ENCODE measurements around the gene TP53TG5. TPM values are rescaled to one million over a fixed set of nuclear protein-coding genes. Genes with fewer than 3 reads are reported as not detected.
A peak's percentile ranks its signal among the peaks of the same experiment; 100 is the strongest.

The TP53TG5 gene
- total RNA-seq, 6 experiments from 2014 or later, result not detected

DNA sequence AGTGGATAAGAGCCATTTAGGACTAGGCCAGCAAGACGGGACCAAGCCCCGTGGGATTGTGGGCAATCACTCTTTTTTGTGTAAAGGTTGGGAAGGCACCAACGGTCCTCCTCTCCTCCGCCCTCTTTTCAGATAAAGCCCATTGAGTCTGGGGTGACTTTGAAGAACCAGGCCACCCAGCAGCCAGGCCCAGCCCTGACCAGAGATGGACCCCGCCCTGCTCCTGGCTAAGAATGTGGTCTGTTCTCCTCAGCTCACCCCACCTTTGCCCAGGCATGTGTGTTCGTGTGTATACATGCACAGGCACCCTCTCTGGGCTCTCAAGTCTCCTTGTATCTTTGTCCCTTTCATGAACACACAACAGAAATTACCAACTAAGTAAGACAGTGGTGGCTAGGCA lies 39.0 kb downstream of the TP53TG5 start:
- Histone ChIP-seq H3K4me3 (no peak overlapping the region), H3K4me1 (peaks cover 0 to 70% (median 32%) of the 10 kb centered on the region in 4 donors), H3K27me3 (no peaks in the 10 kb centered on the region), H3K36me3 (peaks cover 0 to 28% (median 13%) of the 10 kb centered on the region in 4 donors), H3K27ac (peak overlapping the region; percentile 91 to 99 (median 97)), H3K9me3 (no peaks in the 10 kb centered on the region)
- TF ChIP-seq, protein P1, sequence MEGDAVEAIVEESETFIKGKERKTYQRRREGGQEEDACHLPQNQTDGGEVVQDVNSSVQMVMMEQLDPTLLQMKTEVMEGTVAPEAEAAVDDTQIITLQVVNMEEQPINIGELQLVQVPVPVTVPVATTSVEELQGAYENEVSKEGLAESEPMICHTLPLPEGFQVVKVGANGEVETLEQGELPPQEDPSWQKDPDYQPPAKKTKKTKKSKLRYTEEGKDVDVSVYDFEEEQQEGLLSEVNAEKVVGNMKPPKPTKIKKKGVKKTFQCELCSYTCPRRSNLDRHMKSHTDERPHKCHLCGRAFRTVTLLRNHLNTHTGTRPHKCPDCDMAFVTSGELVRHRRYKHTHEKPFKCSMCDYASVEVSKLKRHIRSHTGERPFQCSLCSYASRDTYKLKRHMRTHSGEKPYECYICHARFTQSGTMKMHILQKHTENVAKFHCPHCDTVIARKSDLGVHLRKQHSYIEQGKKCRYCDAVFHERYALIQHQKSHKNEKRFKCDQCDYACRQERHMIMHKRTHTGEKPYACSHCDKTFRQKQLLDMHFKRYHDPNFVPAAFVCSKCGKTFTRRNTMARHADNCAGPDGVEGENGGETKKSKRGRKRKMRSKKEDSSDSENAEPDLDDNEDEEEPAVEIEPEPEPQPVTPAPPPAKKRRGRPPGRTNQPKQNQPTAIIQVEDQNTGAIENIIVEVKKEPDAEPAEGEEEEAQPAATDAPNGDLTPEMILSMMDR (IDR thresholded peaks at IDR 0.05), result no peak
- TF ChIP-seq POLR2A (IDR thresholded peaks at IDR 0.05), result no peak
- 40% methylated on average over 5 of the region's 6 CpGs for WGBS (ENCODE audit: insufficient coverage, low coverage, low lambda C conversion rate, missing lambda C conversion rate)
- intact Hi-C loops (cut with DNase I), result no loop called here
- DNase-seq, result no peak
- ATAC-seq, result no peak

DNA sequence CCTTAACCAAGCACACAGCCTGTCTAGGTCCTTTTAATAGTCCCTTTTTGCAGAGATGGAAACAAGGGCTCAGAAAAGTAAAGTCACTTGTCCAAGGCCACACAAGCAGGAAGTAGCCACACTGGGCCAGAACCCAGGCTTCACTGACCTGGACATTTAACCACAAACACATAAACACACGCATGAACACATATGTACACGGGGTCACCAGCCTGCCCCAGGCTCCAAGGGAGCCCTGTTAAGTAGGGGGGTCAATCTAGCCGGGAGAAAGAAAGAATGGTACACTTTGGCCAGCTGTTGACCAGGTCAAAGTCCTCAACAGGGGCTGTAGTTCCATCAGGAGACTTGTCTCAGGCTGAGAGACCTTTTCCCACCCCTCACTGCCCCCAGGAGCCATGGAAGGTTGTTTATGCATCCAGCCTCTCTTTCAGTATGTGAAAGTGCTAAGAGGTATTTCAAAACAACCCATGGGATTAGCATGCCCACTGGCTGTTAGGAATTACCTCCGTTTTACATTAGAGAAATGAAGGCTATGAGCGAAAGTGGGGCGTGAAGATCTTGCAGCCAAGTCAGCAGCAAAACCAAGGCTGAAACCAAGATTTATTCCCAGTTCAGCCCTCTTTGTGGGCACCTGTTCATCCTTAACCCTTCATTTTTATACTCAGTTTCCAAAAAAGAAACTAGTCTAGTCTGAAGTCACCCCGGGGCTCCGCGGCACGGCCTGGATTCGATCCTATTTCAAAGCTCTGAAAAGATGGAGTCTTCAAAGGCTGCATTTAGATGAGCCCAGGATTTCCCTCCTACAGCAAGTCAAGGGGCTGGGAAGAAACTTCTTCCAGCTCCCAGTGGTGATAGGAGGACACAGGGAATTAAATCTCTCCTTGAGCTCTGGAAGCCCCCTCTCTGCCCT lies 39.7 kb downstream of the TP53TG5 start:
- DNase-seq, result no peak
- Histone ChIP-seq H3K4me1 (peaks cover 0 to 63% (median 32%) of the 10 kb centered on the region in 4 donors), H3K36me3 (peaks cover 0 to 35% (median 16%) of the 10 kb centered on the region in 4 donors), H3K9me3 (no peaks in the 10 kb centered on the region), H3K4me3 (peak overlapping the region in 2 of 3 donors; percentile 5 to 35), H3K27me3 (no peaks in the 10 kb centered on the region), H3K27ac (peak overlapping the region; percentile 91 to 99 (median 97))
- ATAC-seq, result peak in 1 of 4 donors; percentile 1
- no peak for TF ChIP-seq POLR2A (IDR thresholded peaks at IDR 0.05)
- TF ChIP-seq, protein P1 (IDR thresholded peaks at IDR 0.05), result no peak
- WGBS (ENCODE audit: insufficient coverage, low coverage, low lambda C conversion rate, missing lambda C conversion rate), result 50% methylated on average over 11 of the region's 11 CpGs
- intact Hi-C loops (cut with DNase I), result no loop called here

DNA sequence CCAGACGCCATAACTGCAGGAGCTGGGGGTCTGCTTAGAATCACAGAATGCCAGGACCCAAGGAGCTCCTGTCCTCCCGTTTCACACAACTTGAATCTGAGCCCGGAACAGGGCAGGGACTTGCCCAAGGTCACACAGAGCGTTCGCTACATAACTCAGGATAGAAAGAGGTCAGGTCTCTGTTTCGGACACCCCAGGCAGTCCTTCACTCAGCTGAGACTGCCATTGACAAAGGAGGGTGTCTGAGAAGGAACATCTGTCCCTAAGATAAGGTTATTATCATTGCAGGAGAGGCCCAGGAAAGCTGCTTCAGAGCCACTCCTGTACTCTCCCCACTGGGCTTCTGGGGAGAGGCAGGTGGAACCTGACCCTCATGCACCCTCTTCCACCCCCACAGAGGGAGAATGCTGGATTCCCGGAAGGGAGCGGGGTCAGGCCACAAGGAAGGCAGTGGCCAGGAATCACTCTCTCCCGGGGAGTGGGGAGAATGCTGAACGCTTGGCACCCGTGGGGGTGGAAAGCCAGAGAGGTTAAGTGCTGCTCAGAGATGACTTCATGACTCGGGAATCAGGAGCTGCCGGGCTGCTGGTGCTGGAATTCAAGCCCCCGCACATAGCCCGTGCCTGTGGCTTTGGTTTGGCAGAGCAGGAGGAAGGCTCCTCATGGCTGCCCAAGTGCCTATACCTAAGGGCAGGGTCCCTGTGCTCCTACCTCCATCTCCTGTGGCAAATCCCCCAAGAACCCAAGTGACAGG lies 40.6 kb downstream of the TP53TG5 start:
- Histone ChIP-seq H3K4me1 (peaks cover 0 to 63% (median 32%) of the 10 kb centered on the region in 4 donors), H3K4me3 (peak overlapping the region in 2 of 3 donors; percentile 5 to 35), H3K36me3 (peaks cover 0 to 43% (median 22%) of the 10 kb centered on the region in 4 donors), H3K9me3 (no peaks in the 10 kb centered on the region), H3K27ac (peak overlapping the region; percentile 91 to 99 (median 97)), H3K27me3 (no peaks in the 10 kb centered on the region)
- TF ChIP-seq, protein P1 (IDR thresholded peaks at IDR 0.05), result no peak
- peak; percentile 37 for TF ChIP-seq POLR2A (IDR thresholded peaks at IDR 0.05)
- ATAC-seq (peak; percentile 9 to 45 (median 12)), DNase-seq (peak; percentile 60 to 76 (median 65))
- intact Hi-C loops (cut with DNase I), result no loop called here
- WGBS (ENCODE audit: insufficient coverage, low coverage, low lambda C conversion rate, missing lambda C conversion rate), result 11% methylated on average over 9 of the region's 15 CpGs

DNA sequence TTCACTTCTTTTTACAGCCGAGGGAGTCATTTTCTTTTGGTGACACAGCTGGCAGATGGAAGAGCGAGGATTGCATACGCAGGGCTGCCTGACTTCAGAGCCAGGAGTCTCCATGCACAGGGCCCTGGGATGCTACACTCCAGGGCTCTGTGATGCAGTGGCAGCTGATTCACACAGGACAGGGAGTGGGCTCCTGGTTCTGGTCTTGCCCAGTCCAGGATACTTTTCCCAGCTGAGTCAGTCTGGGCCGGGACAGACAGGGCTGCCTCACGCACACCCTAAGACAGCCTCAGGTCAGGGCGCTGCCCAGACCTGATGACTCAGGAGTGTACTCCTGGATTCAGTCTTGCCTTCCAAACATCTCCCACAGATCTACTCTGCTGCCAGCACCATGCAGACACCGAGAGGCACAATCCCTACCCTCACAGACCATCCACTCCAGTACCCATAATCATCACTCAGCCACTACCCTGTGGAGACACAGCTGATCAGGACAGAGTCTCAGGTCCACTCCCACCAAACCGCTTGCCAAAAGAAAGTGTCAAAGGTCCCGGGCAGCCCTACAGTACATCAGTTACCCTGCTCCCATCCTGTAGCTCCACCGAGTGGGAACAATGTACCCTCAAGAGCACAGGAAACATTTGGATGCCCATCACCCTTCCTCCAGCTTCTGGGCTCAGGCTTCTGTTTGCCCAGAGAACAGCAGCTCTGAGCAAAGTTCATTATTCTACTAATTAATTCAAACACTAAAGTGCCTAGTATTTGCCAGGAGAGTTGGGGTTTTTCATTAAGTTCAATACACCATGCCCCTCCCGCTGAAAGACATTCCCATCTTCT lies 41.4 kb downstream of the TP53TG5 start:
- Histone ChIP-seq H3K36me3 (peaks cover 0 to 51% (median 27%) of the 10 kb centered on the region in 4 donors), H3K4me1 (peaks cover 0 to 58% (median 32%) of the 10 kb centered on the region in 4 donors), H3K27me3 (no peaks in the 10 kb centered on the region), H3K9me3 (no peaks in the 10 kb centered on the region), H3K4me3 (peak overlapping the region in 2 of 3 donors; percentile 5 to 35), H3K27ac (peak overlapping the region; percentile 91 to 99 (median 97))
- TF ChIP-seq, protein P1 (IDR thresholded peaks at IDR 0.05), result no peak
- TF ChIP-seq POLR2A (IDR thresholded peaks at IDR 0.05), result no peak
- intact Hi-C loops (cut with DNase I), result no loop called here
- peak in 2 of 3 donors; percentile 78 to 82 for DNase-seq
- ATAC-seq, result peak; percentile 16 to 65 (median 48)
- WGBS (ENCODE audit: insufficient coverage, low coverage, low lambda C conversion rate, missing lambda C conversion rate), result 29% methylated on average over 4 of the region's 11 CpGs

Measured in right lobe of liver (tissue), 6 donors.